ENCODE data around the gene FCER2. TPM values are rescaled to one million over a fixed set of nuclear protein-coding genes. Genes with fewer than 3 reads are reported as not detected.

Gene FCER2
- total and polyA plus RNA-seq, 11 donors, result 0.06 to 1.5 (median 0.23) TPM; not detected in 6

GRCh38 chr19:7690779-7691258 is 11.1 kb downstream of the FCER2 start:
- no peak overlapping the region for H3K4me3 ChIP-seq
- H3K9me3 ChIP-seq, result no peaks in the 10 kb centered on the region
- no peak for TF ChIP-seq POLR2A (IDR thresholded peaks at IDR 0.05)
- no peak for TF ChIP-seq CTCF (IDR thresholded peaks at IDR 0.05)
- H3K4me1 ChIP-seq, result no peaks in the 10 kb centered on the region
- ATAC-seq (no peak), DNase-seq (no peak)
- intact Hi-C loops (cut with DNase I), result no loop called here
- 86 to 94% (median 87%) methylated on average over 8 of the region's 8 CpGs for WGBS, 4 donors
- no peaks in the 10 kb centered on the region for H3K36me3 ChIP-seq
- peaks cover 0 to 23% (median 4%) of the 10 kb centered on the region in 9 donors for H3K27me3 ChIP-seq
- no peak overlapping the region for H3K27ac ChIP-seq

GRCh38 chr19:7689165-7689564 is 12.8 kb downstream of the FCER2 start:
- Histone ChIP-seq H3K4me1 (no peaks in the 10 kb centered on the region), H3K27ac (no peak overlapping the region), H3K27me3 (peaks cover 0 to 23% (median 0%) of the 10 kb centered on the region in 9 donors), H3K9me3 (no peaks in the 10 kb centered on the region), H3K4me3 (no peak overlapping the region), H3K36me3 (peaks cover 0 to 13% (median 7%) of the 10 kb centered on the region in 9 donors)
- 22 to 37% (median 28%) methylated on average over 23 of the region's 23 CpGs for WGBS, 4 donors
- no peak for TF ChIP-seq POLR2A (IDR thresholded peaks at IDR 0.05)
- no peak for TF ChIP-seq CTCF (IDR thresholded peaks at IDR 0.05)
- ATAC-seq, result no peak
- no peak for DNase-seq
- intact Hi-C loops (cut with DNase I), result loop anchor here in 5 of 10 donors (10.0 kb wide), 4 partner anchors 106 to 584 kb away; no protein-coding TSS in a partner anchor

GRCh38 chr19:7687177-7687576 is 14.8 kb downstream of the FCER2 start:
- ATAC-seq, result peak in 1 of 4 donors; percentile 21

More at GRCh38 chr19:7687177-7687576, 14.8 kb downstream of the FCER2 start:
- Histone ChIP-seq H3K27me3 (peaks cover 0 to 23% (median 0%) of the 10 kb centered on the region in 9 donors), H3K36me3 (peaks cover 0 to 33% (median 26%) of the 10 kb centered on the region in 9 donors), H3K4me3 (no peak overlapping the region), H3K27ac (no peak overlapping the region), H3K9me3 (no peaks in the 10 kb centered on the region), H3K4me1 (peaks cover 0 to 4% (median under 1%) of the 10 kb centered on the region in 12 donors)
- TF ChIP-seq POLR2A (IDR thresholded peaks at IDR 0.05), result no peak
- no peak for TF ChIP-seq CTCF (IDR thresholded peaks at IDR 0.05)
- 82 to 86% (median 85%) methylated on average over 12 of the region's 12 CpGs for WGBS, 4 donors
- no peak for DNase-seq
- intact Hi-C loops (cut with DNase I), result loop anchor here in 5 of 10 donors (10.0 kb wide), 4 partner anchors 108 to 582 kb away; no protein-coding TSS in a partner anchor

All from heart left ventricle (tissue), 16 donors.